HepG2 (cell line): ENCODE data around the gene KPNA3. TPM values are rescaled to one million over a fixed set of nuclear protein-coding genes. Genes with fewer than 3 reads are reported as not detected.

Experiments
- ARID3A ChIP-seq: IDR thresholded peaks from 2 replicates; pipeline ENCODE4 v1.6.1; 2012; ENCODE audit warnings: low read depth, low read length, improper control_type of control experiment
- ATF2 ChIP-seq: sonication (generic); formaldehyde crosslinking; IDR thresholded peaks from 2 replicates; pipeline ENCODE4 v1.4.0; 2020; ENCODE audit warnings: missing genetic modification reagents
- ATF7-NPFF ChIP-seq: sonication (generic); formaldehyde crosslinking; IDR thresholded peaks from 2 replicates; pipeline ENCODE4 v1.8.1; 2023; ENCODE audit warnings: mild to moderate bottlenecking, low read depth, missing genetic modification reagents, moderate library complexity
- BATF2 ChIP-seq: sonication (generic); formaldehyde crosslinking; IDR thresholded peaks from 2 replicates; pipeline ENCODE4 v1.8.0; 2022; ENCODE audit warnings: mild to moderate bottlenecking, missing genetic modification reagents, moderate library complexity
- BRCA1 ChIP-seq: sonication (generic); formaldehyde crosslinking; IDR thresholded peaks from 2 replicates; pipeline ENCODE4 v1.4.0; 2020; ENCODE audit warnings: missing genetic modification reagents
- CBX1 ChIP-seq: IDR thresholded peaks from one replicate; pipeline ENCODE4 v1.6.1; 2016; ENCODE audit warnings: antibody characterized with exemption, low read depth
- CEBPB ChIP-seq: IDR thresholded peaks from 2 replicates; pipeline ENCODE4 v1.6.1; 2011; ENCODE audit warnings: low read depth, low read length, improper control_type of control experiment, borderline replicate concordance
- CEBPG ChIP-seq: IDR thresholded peaks from 2 replicates; pipeline ENCODE4 v1.6.1; 2016
- CENPT ChIP-seq: sonication (generic); formaldehyde crosslinking; IDR thresholded peaks from 2 replicates; pipeline ENCODE4 v1.8.0; 2022; ENCODE audit warnings: low read depth, mild to moderate bottlenecking, moderate library complexity, missing genetic modification reagents
- EHMT2 ChIP-seq: fragments of 200-600 bp; sonication (generic); IDR thresholded peaks from 2 replicates; pipeline ENCODE4 v1.7.0; 2017; ENCODE audit warnings: antibody characterized with exemption, low read depth, low read length, borderline replicate concordance
- MEF2D ChIP-seq: sonication (generic); formaldehyde crosslinking; IDR thresholded peaks from 2 replicates; pipeline ENCODE4 v1.5.1; 2020; ENCODE audit warnings: mild to moderate bottlenecking, missing genetic modification reagents
- NR2F6 ChIP-seq, 2 experiments: IDR thresholded peaks; 2 replicates each; pipeline ENCODE4 v1.6.1; 2016; ENCODE audit warnings: antibody characterized with exemption in 1 of 2, mild to moderate bottlenecking in 1 of 2
- RCOR2 ChIP-seq: IDR thresholded peaks from 2 replicates; pipeline ENCODE4 v1.6.1; 2016; ENCODE audit warnings: missing biosample characterization, missing genetic modification reagents
- SP2 ChIP-seq: sonication (generic); formaldehyde crosslinking; IDR thresholded peaks from 2 replicates; pipeline ENCODE4 v1.5.1; 2020; ENCODE audit warnings: mild to moderate bottlenecking, missing genetic modification reagents
- TAF15 ChIP-seq: fragments of 200-400 bp; formaldehyde crosslinking; IDR thresholded peaks from one replicate; pipeline ENCODE4 v1.6.1; 2018; ENCODE audit warnings: mild to moderate bottlenecking, low read depth, low read length; ENCODE audit not compliant: poor library complexity, severe bottlenecking
- ZBTB37 ChIP-seq: sonication (generic); formaldehyde crosslinking; IDR thresholded peaks from 2 replicates; pipeline ENCODE4 v1.4.0; 2020; ENCODE audit warnings: mild to moderate bottlenecking, missing genetic modification reagents
- ZC3H4 ChIP-seq: sonication (generic); formaldehyde crosslinking; IDR thresholded peaks from 2 replicates; pipeline ENCODE4 v1.4.0; 2020; ENCODE audit warnings: missing genetic modification reagents, borderline replicate concordance
- ZMAT3 ChIP-seq: sonication (generic); formaldehyde crosslinking; conservative IDR thresholded peaks from 2 replicates; pipeline ENCODE4 v1.7.0; 2021; ENCODE audit warnings: missing genetic modification reagents
- ZNF12 ChIP-seq: sonication (generic); formaldehyde crosslinking; IDR thresholded peaks from 2 replicates; pipeline ENCODE4 v1.5.0; 2020; ENCODE audit warnings: missing genetic modification reagents
- ZNF234 ChIP-seq: sonication (generic); formaldehyde crosslinking; conservative IDR thresholded peaks from 2 replicates; pipeline ENCODE4 v1.5.1; 2020; ENCODE audit warnings: mild to moderate bottlenecking, missing genetic modification reagents
- ZNF652 ChIP-seq: IDR thresholded peaks from 2 replicates; pipeline ENCODE4 v1.6.1; 2016; ENCODE audit warnings: low read depth, borderline replicate concordance
- ZSCAN22 ChIP-seq: sonication (generic); formaldehyde crosslinking; IDR thresholded peaks from 2 replicates; pipeline ENCODE4 v1.4.0; 2020; ENCODE audit warnings: mild to moderate bottlenecking, missing genetic modification reagents
- polyA plus RNA-seq, 8 experiments: library from polyadenylated mRNA; depleted of rRNA in 3 of 8; stranded (reverse) in 7 of 8; unstranded in 1 of 8; fragments of >200 nt; fragmentation: Illumina TruSeq in 4 of 8; extraction: Trizol in 4 of 8; gene quantifications; 2 replicates each; pipeline versions ENCODE4 v1.2.1 to v1.2.3, GENCODE V29; 2011 to 2016; ENCODE audit warnings: low read depth in 4 of 8, missing spikeins in 1 of 8, mixed read lengths in 1 of 8; ENCODE audit not compliant: insufficient read depth in 1 of 8
- total RNA-seq, 5 experiments: library from RNA; depleted of rRNA; stranded (reverse); fragments of >200 nt; fragmentation: Illumina TruSeq; extraction: Trizol; gene quantifications; 2 replicates each; pipeline ENCODE4 v1.2.3, GENCODE V29; 2016; ENCODE audit warnings: low read depth in 1 of 5

The KPNA3 gene
- total and polyA plus RNA-seq, 2 of the 13 experiments (the other 11 are each of a cell fraction or from before 2014, with no cell fraction given) = 13.0 to 28.9 TPM

- TF ChIP-seq ZMAT3 = no peak
- no peak for TF ChIP-seq ZBTB37 (CRISPR knock-in tag)
- no peak for TF ChIP-seq ZNF12
- TF ChIP-seq ZNF234 (CRISPR knock-in tag) = no peak
- no peak for TF ChIP-seq SP2 (CRISPR knock-in tag)
- TF ChIP-seq CEBPG (CRISPR knock-in tag) = peak; percentile 81
- TF ChIP-seq RCOR2 = 0 out of 2 replicates have a peak, but pooled peaks have one; percentile 36
- no peak for TF ChIP-seq CENPT (CRISPR knock-in tag)
- no peak for TF ChIP-seq ATF7-NPFF
- TF ChIP-seq EHMT2 = no peak
- TF ChIP-seq ARID3A = no peak
- TF ChIP-seq MEF2D = no peak
- TF ChIP-seq NR2F6 (IDR thresholded peaks at IDR 0.05) = no peak
- TF ChIP-seq NR2F6 (CRISPR knock-in tag; IDR thresholded peaks at IDR 0.05) = no peak
- no peak for TF ChIP-seq ZSCAN22 (CRISPR knock-in tag)
- TF ChIP-seq BRCA1 = no peak
- no peak for TF ChIP-seq BATF2 (CRISPR knock-in tag)
- no peak for TF ChIP-seq CBX1
- TF ChIP-seq TAF15 = no peak
- no peak for TF ChIP-seq ATF2 (CRISPR knock-in tag)
- peak; percentile 74; the same call in 1 of the 2 replicates for TF ChIP-seq CEBPB
- TF ChIP-seq ZC3H4 = no peak
- TF ChIP-seq ZNF652 = peak; percentile 70
Measured at GRCh38 chr13:49754146-49754545, 38.3 kb downstream of the KPNA3 start (continued).
